Measurements from ENCODE around the gene JADE2.

DNA sequence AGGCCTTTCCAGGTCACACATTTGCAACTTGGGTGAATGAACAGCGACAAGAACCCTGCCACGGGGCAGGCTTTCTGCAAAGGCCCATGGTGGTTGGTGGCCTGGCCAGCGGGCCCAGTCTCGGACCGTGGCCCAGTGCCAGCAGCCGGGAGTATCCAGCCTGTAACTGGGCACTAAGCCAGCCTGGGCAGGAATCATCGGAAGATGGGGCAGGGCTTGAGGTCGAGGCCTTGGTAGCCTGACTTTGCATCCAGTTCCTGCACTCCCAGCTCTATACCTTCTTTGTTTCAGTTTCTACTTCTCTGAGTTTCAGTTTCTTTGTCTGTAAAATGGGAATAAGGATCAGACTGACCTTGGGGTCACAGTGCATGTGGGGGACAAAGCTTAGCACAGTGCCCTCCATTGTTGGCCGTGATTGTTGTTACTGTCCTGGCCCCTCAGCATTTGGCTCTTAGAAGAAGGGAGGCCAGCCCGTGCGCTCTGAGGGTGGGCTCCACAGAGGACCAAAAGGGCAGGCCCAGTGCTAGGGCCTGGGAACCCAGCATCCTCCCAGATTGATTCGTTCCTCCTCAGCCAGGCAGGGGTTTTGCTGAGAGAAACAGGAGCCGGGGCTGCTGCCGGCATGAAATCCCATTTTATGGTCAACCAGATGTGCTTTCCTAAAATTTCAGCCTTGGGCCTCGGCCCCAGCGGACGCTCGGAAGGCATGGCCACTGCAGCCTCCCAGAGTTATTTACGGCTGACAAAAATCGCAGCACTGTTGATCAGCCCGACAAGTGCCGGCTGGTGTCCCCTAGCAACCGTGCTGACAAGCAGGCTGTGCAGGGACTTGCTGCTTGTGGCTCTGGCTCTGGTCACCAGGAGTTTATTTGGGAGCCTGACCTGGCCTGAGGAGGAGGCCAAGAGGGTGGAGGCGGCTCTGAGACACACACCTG, 43.6 kb downstream of the JADE2 start:
- TF ChIP-seq CTCF (conservative IDR thresholded peaks at IDR 0.05; ENCODE audit: low read length) (no peak), EZH2phosphoT487 (IDR thresholded peaks at IDR 0.05; ENCODE audit: borderline replicate concordance, low read depth, low read length) (no peak)

All from OCI-LY7 (cell line).